Activated CD4-positive, alpha-beta T cell treated with anti-CD3 and anti-CD28 coated beads, Interleukin-2, amount 50 U/mL, for 24 hours (primary cell): ENCODE data around the gene PLCB1.

ENCODE experiments used
- DNase-seq, 2 donors: peaks; one replicate each; pipeline ENCODE4 v3.0.0-alpha.2; 2020; ENCODE audit warnings: low read depth in 1 of 2, low spot score in 1 of 2

The PLCB1 gene

GRCh38 chr20:8749986-8750385 is 617.9 kb downstream of the PLCB1 start:
- no peak for DNase-seq

- DNase-seq = no peak
These were observed 623.5 kb downstream of the PLCB1 start for GRCh38 chr20:8755340-8756118.

- no peak for DNase-seq
These were observed 624.3 kb downstream of the PLCB1 start for GRCh38 chr20:8756410-8756809.

GRCh38 chr20:8757146-8757545 is 625.1 kb downstream of the PLCB1 start:
- no peak for DNase-seq

GRCh38 chr20:8764344-8764962 is 632.4 kb downstream of the PLCB1 start:
- no peak for DNase-seq

- no peak for DNase-seq
These were observed 634.9 kb downstream of the PLCB1 start for GRCh38 chr20:8766868-8767390.

GRCh38 chr20:8774412-8774811 is 642.3 kb downstream of the PLCB1 start:
- no peak for DNase-seq

GRCh38 chr20:8777911-8778310 is 645.8 kb downstream of the PLCB1 start:
- DNase-seq = no peak

- DNase-seq = no peak
These were observed 646.3 kb downstream of the PLCB1 start for GRCh38 chr20:8778387-8778786.

- no peak for DNase-seq
These were observed 648.8 kb downstream of the PLCB1 start for GRCh38 chr20:8780915-8781314.

GRCh38 chr20:8782804-8783203 is 650.7 kb downstream of the PLCB1 start:
- DNase-seq = no peak

- DNase-seq = no peak
These were observed 651.7 kb downstream of the PLCB1 start for GRCh38 chr20:8783734-8784133.

GRCh38 chr20:8786383-8786782 is 654.3 kb downstream of the PLCB1 start:
- DNase-seq = no peak

GRCh38 chr20:8787090-8787489 is 655.0 kb downstream of the PLCB1 start:
- no peak for DNase-seq

- no peak for DNase-seq
These were observed 656.2 kb downstream of the PLCB1 start for GRCh38 chr20:8788275-8788674.

- DNase-seq = no peak
These were observed 656.8 kb downstream of the PLCB1 start for GRCh38 chr20:8788831-8789230.

GRCh38 chr20:8790442-8791074 is 658.5 kb downstream of the PLCB1 start:
- DNase-seq = no peak

- DNase-seq = no peak
These were observed 663.3 kb downstream of the PLCB1 start for GRCh38 chr20:8795404-8795803.

- DNase-seq = no peak
These were observed 664.1 kb downstream of the PLCB1 start for GRCh38 chr20:8796088-8796660.

- DNase-seq = no peak
These were observed 666.4 kb downstream of the PLCB1 start for GRCh38 chr20:8798505-8798904.

GRCh38 chr20:8800089-8800488 is 668.0 kb downstream of the PLCB1 start:
- no peak for DNase-seq

GRCh38 chr20:8801686-8802085 is 669.6 kb downstream of the PLCB1 start:
- DNase-seq = no peak
